NCI-H1092 (cell line): ENCODE data around the gene CENPO.
"Not testable (repeated sequence)": the region's sequence is repeated elsewhere in the genome, so short reads cannot be mapped to it uniquely, and the experiment has no call there.

ENCODE experiments used
- DNase-seq: peaks from one replicate; lab custom pipeline; 2025; lab: John Stamatoyannopoulos, UW

CENPO gene

GRCh38 chr2:24824071-24824588, 30.9 kb downstream of the CENPO start:
- DNase-seq, result no peak

GRCh38 chr2:24824966-24825882, 32.0 kb downstream of the CENPO start:
- DNase-seq, result no peak

- DNase-seq, result no peak
Measured at GRCh38 chr2:24825883-24826772, 32.9 kb downstream of the CENPO start.

GRCh38 chr2:24826773-24827145, 33.5 kb downstream of the CENPO start:
- no peak for DNase-seq

GRCh38 chr2:24827321-24828237, 34.4 kb downstream of the CENPO start:
- peak; percentile 57 for DNase-seq

- no peak for DNase-seq
Measured at GRCh38 chr2:24828238-24828996, 35.2 kb downstream of the CENPO start.

- no peak for DNase-seq
Measured at GRCh38 chr2:24830351-24830750, 37.1 kb downstream of the CENPO start.

- DNase-seq, result no peak
Measured at GRCh38 chr2:24830786-24831185, 37.6 kb downstream of the CENPO start.

GRCh38 chr2:24831221-24832072, 38.2 kb downstream of the CENPO start:
- DNase-seq, result no peak

GRCh38 chr2:24832073-24832461, 38.8 kb downstream of the CENPO start:
- DNase-seq, result no peak

GRCh38 chr2:24832521-24832920, 39.3 kb downstream of the CENPO start:
- no peak for DNase-seq

GRCh38 chr2:24832931-24833701, 39.9 kb downstream of the CENPO start:
- DNase-seq, result no peak

GRCh38 chr2:24833821-24834732, 40.9 kb downstream of the CENPO start:
- DNase-seq, result no peak

- no peak for DNase-seq
Measured at GRCh38 chr2:24834733-24835395, 41.6 kb downstream of the CENPO start.

GRCh38 chr2:24835411-24835810, 42.2 kb downstream of the CENPO start:
- not testable (repeated sequence) for DNase-seq

- no peak for DNase-seq
Measured at GRCh38 chr2:24836206-24836605, 43.0 kb downstream of the CENPO start.

GRCh38 chr2:24836706-24837105, 43.5 kb downstream of the CENPO start:
- DNase-seq, result no peak
